ENCODE data around the gene PHRF1. TPM values are rescaled to one million over a fixed set of nuclear protein-coding genes. Genes with fewer than 3 reads are reported as not detected.
A peak's percentile ranks its signal among the peaks of the same experiment; 100 is the strongest.
"Not testable (repeated sequence)": the region's sequence is repeated elsewhere in the genome, so short reads cannot be mapped to it uniquely, and the experiment has no call there.

Gene PHRF1
- total RNA-seq, 2 experiments from 2014 or later, result 55.4 to 58.9 TPM

- peak overlapping the region; percentile 48 for H3K27ac Mint-ChIP-seq
- peaks cover 5% of the 10 kb centered on the region for H3K4me1 Mint-ChIP-seq
- no peaks in the 10 kb centered on the region for H3K9me3 Mint-ChIP-seq
- peak; percentile 32 for DNase-seq
- H3K27me3 Mint-ChIP-seq, result no peaks in the 10 kb centered on the region
- H3K4me3 Mint-ChIP-seq, result peak overlapping the region; percentile 90
- no peak for ATAC-seq (ENCODE audit: low read depth)
- H3K36me3 Mint-ChIP-seq, result peaks cover 7% of the 10 kb centered on the region
- POLR2A ChIA-PET, result interaction anchor here (0.6 to 3.4 kb wide), 11 partner anchors 8 to 158 kb away, joined by 3 to 18 read pairs (median 6); partner anchors contain the start of gene HRAS
These were observed 8.5 kb upstream of the PHRF1 start for GRCh38 chr11:567629-568292.

DNA sequence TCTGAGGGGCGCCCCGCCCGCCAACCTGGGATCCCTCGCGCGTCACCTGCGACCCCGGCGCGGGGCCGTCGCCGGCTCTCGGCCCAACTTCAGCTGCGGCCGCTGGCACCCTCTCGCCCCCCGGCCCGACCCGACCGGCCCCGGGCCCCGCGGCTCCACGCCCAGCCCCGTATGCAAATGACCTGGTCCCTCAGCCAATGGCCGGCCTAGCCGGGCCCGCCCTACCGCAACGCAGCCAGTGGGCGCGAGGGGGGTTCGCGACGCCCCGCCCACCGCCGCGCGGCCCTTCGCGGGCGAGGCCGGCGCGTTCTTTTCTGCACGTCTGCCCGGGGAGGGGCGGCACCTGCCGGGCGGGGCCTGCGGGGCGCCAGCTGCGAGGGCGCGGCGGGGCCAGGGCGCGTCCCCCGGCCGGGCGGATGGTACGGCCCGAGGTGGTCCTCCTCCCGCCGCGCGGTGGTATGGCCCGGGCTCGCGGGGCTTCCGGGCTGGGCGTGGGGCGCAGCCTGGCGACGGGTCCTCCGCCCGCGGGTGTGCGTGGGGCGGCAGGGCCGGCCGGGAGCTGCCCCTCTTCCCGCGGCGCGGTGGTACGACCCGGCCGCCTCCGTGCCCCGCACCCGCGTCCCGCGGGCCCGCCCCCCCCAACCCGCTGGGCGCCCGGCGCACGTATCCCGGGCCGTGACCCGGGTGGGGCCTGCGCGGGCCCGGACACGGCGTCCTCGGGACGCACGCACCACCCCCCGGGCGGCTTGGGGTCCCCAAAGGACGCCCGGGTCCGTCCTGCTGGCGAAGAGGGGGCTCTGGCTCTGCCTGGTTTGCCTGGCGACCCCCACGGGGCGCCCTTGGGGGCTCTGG lies 7.7 kb upstream of the PHRF1 start:
- peak; percentile 93 for ATAC-seq (ENCODE audit: low read depth)
- POLR2A ChIA-PET, result interaction anchor here (0.6 to 3.4 kb wide), 12 partner anchors 9 to 275 kb away, joined by 3 to 18 read pairs (median 4); partner anchors contain the start of gene HRAS
- H3K4me1 Mint-ChIP-seq, result peaks cover 4% of the 10 kb centered on the region
- H3K27ac Mint-ChIP-seq, result peak overlapping the region; percentile 83
- peaks cover 5% of the 10 kb centered on the region for H3K27me3 Mint-ChIP-seq
- H3K4me3 Mint-ChIP-seq, result peak overlapping the region; percentile 87
- H3K36me3 Mint-ChIP-seq, result peaks cover 7% of the 10 kb centered on the region
- peak; percentile 99 for DNase-seq
- no peaks in the 10 kb centered on the region for H3K9me3 Mint-ChIP-seq

DNA sequence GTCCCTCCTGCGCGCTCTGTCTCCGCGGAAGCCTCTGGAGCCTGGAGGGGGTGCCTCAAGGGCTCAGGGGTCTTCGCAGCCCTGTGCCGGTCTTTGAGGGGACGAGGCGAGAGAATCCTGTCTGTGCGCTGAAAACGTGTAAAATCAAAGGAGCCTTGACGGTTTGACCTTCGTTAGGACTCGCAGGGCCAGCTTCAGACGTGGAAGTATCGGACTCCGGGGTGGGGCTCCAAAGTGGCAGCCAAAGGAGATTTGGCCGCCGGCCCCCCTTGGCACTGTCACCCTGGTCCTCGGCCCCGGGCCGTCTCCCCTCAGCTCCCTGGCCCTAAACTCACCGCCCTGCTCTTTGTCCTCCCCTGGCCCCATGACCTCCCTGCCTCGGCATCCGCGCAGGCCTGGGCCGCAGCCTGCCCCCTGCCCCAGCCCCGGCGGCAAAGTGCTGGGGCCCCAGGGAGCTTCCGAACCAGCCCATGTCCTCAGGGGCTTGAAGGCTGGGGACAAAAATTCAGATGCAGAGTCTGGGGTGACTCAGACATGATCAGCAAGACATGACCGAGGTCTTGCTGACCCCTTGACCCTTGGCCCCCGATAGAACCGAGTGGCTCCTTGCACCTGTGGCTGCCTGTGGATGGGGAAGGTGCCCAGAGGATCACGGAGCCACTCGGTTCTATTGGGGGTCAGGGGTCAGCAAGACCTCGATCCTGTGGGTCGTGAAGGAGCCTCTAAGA lies 6.9 kb upstream of the PHRF1 start:
- Mint-ChIP-seq H3K9me3 (no peaks in the 10 kb centered on the region), H3K27ac (peak overlapping the region; percentile 83), H3K27me3 (peaks cover 9% of the 10 kb centered on the region), H3K36me3 (peaks cover 7% of the 10 kb centered on the region), H3K4me3 (peak overlapping the region; percentile 87), H3K4me1 (peaks cover 6% of the 10 kb centered on the region)
- no peak for ATAC-seq (ENCODE audit: low read depth)
- POLR2A ChIA-PET, result interaction anchor here (0.6 to 3.4 kb wide), 11 partner anchors 8 to 276 kb away, joined by 3 to 18 read pairs (median 6); partner anchors contain the start of gene HRAS
- no peak for DNase-seq

DNA sequence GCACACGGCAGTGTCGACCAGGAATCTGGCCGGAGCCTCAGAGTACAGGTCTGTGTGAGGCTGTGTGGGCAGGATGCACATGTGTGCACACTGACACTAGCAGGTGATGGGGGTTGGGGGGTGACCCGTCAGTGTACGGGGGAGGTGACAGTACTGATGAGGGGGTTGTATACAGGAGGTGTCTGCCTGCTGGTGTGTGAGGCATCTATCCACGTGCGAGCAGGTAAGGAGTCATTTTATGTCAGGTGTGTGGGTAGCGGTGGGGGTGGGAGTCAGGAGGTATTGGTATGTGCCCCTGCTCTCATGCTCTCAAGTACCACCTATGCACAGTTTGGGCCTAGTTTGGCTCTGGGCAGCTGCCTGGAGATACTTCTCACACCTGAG lies 4.5 kb upstream of the PHRF1 start:
- Mint-ChIP-seq H3K4me1 (peaks cover 14% of the 10 kb centered on the region), H3K36me3 (peaks cover 3% of the 10 kb centered on the region), H3K27me3 (peaks cover 16% of the 10 kb centered on the region), H3K4me3 (no peak overlapping the region), H3K27ac (no peak overlapping the region), H3K9me3 (no peaks in the 10 kb centered on the region)
- POLR2A ChIA-PET, result no interaction called here
- no peak for ATAC-seq (ENCODE audit: low read depth)
- DNase-seq, result no peak

- Mint-ChIP-seq H3K4me1 (peaks cover 19% of the 10 kb centered on the region), H3K36me3 (no peaks in the 10 kb centered on the region), H3K27me3 (peaks cover 16% of the 10 kb centered on the region), H3K9me3 (no peaks in the 10 kb centered on the region), H3K4me3 (no peak overlapping the region), H3K27ac (no peak overlapping the region)
- ATAC-seq (ENCODE audit: low read depth), result no peak
- DNase-seq, result no peak
- POLR2A ChIA-PET, result no interaction called here
These were observed 3.0 kb upstream of the PHRF1 start for GRCh38 chr11:573146-573759.

DNA sequence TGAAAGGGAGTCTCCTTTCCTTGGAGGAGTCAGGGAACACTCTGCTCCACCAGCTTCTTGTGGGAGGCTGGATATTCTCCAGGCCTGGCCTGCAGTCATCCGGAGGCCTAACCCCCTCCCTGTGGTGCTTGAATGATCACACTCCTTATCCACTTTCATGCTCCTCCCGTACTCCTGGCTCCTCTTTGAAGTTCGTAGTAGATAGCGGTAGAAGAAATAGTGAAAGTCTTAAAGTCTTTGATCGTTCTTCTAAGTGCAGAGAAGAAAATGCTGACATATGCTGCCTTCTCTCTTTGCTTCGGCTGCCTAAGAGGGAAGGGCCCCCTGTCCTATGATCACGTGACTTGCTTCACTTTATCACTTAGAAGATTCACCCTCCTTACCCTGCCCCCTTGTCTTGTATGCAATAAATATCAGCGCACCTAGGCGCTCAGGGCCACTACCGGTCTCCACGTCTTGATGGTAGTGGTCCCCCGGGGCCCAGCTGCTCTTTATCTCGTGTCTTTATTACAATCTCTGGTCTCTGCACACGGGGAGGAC lies 2.2 kb upstream of the PHRF1 start:
- ATAC-seq (ENCODE audit: low read depth); H3K27ac Mint-ChIP-seq; POLR2A ChIA-PET; DNase-seq; H3K36me3 Mint-ChIP-seq; H3K9me3 Mint-ChIP-seq: not testable (repeated sequence)
- peaks cover 27% of the 10 kb centered on the region for H3K4me1 Mint-ChIP-seq
- H3K4me3 Mint-ChIP-seq, result peak overlapping the region; percentile 87
- peaks cover 16% of the 10 kb centered on the region for H3K27me3 Mint-ChIP-seq

- Mint-ChIP-seq H3K9me3 (no peaks in the 10 kb centered on the region), H3K27me3 (peaks cover 16% of the 10 kb centered on the region), H3K4me1 (peaks cover 32% of the 10 kb centered on the region), H3K27ac (peak overlapping the region; percentile 21), H3K4me3 (peak overlapping the region; percentile 87), H3K36me3 (peaks cover 1% of the 10 kb centered on the region)
- no peak for DNase-seq
- POLR2A ChIA-PET, result interaction anchor here (1.3 to 2.0 kb wide), 5 partner anchors 9 to 39 kb away, joined by 5 to 23 read pairs (median 9); no protein-coding TSS in a partner anchor
- ATAC-seq (ENCODE audit: low read depth), result no peak
These were observed 1.5 kb upstream of the PHRF1 start for GRCh38 chr11:574632-575312.

- peak overlapping the region; percentile 87 for H3K4me3 Mint-ChIP-seq
- peaks cover 34% of the 10 kb centered on the region for H3K4me1 Mint-ChIP-seq
- H3K27ac Mint-ChIP-seq, result peak overlapping the region; percentile 21
- ATAC-seq (ENCODE audit: low read depth) (peak; percentile 44), DNase-seq (no peak)
- peaks cover 1% of the 10 kb centered on the region for H3K36me3 Mint-ChIP-seq
- POLR2A ChIA-PET, result interaction anchor here (0.6 to 2.0 kb wide), 18 partner anchors 9 to 281 kb away, joined by 3 to 28 read pairs (median 4); partner anchors contain the start of genes IRF7, PNPLA2, SIGIRR and TALDO1
- H3K9me3 Mint-ChIP-seq, result no peaks in the 10 kb centered on the region
- peaks cover 16% of the 10 kb centered on the region for H3K27me3 Mint-ChIP-seq
These were observed 816 bp upstream of the PHRF1 start for GRCh38 chr11:575313-575995.

GRCh38 chr11:576811-577610 lies 741 bp downstream of the PHRF1 start:
- Mint-ChIP-seq H3K36me3 (peaks cover 7% of the 10 kb centered on the region), H3K27me3 (peaks cover 16% of the 10 kb centered on the region), H3K4me1 (peaks cover 39% of the 10 kb centered on the region), H3K9me3 (no peaks in the 10 kb centered on the region), H3K27ac (peak overlapping the region; percentile 87), H3K4me3 (peak overlapping the region; percentile 92)
- no peak for DNase-seq
- POLR2A ChIA-PET, result interaction anchor here (1.1 to 2.2 kb wide), 5 partner anchors 9 to 149 kb away, joined by 3 to 18 read pairs (median 5); no protein-coding TSS in a partner anchor
- no peak for ATAC-seq (ENCODE audit: low read depth)

DNA sequence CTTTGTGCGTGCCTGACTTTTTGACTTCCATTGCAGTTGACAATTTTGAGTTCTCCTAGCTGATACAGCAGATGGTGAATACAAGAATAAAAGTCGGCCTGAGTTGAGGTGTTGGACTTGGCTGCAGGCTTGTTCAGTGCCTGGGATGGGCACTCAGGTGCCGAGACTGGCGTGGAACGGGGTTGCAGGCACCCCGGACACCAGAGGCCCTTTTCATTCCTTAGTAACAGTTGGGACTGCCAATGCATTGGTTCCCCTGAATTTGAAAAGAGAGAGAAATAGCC lies 1.3 kb downstream of the PHRF1 start:
- DNase-seq, result no peak
- peaks cover 39% of the 10 kb centered on the region for H3K4me1 Mint-ChIP-seq

More for the DNA sequence above, 1.3 kb downstream of the PHRF1 start:
- POLR2A ChIA-PET, result interaction anchor here (1.0 to 2.2 kb wide), 5 partner anchors 10 to 38 kb away, joined by 3 to 18 read pairs (median 4); partner anchors contain the start of gene IRF7
- Mint-ChIP-seq H3K36me3 (peaks cover 7% of the 10 kb centered on the region), H3K4me3 (peak overlapping the region; percentile 92), H3K27ac (peak overlapping the region; percentile 87), H3K9me3 (no peaks in the 10 kb centered on the region), H3K27me3 (peaks cover 16% of the 10 kb centered on the region)
- no peak for ATAC-seq (ENCODE audit: low read depth)
